HG03159 (cell line): ENCODE measurements around the gene CSF3.

Experiments
- ATAC-seq: cut with Tn5 transposase; IDR thresholded peaks from one replicate; pipeline ENCODE4 v1.9.1; 2021; ENCODE audit warnings: mild to moderate bottlenecking, moderate library complexity; ENCODE audit not compliant: unreplicated experiment

CSF3 gene

GRCh38 chr17:40015005-40015997 is at the start of gene CSF3:
Gene CSF3, plus strand, starts transcription at chr17:40015440. Its CDS starts 35 bp downstream, at chr17:40015475.
- no peak for ATAC-seq

- ATAC-seq: no peak
These were observed 48.5 kb upstream of the CSF3 start for GRCh38 chr17:39966771-39967170.

GRCh38 chr17:39968761-39969160 is 46.5 kb upstream of the CSF3 start:
- ATAC-seq: no peak

GRCh38 chr17:39969375-39969774 is 45.9 kb upstream of the CSF3 start:
- no peak for ATAC-seq

GRCh38 chr17:39970157-39970692 is 45.0 kb upstream of the CSF3 start:
- no peak for ATAC-seq

DNA sequence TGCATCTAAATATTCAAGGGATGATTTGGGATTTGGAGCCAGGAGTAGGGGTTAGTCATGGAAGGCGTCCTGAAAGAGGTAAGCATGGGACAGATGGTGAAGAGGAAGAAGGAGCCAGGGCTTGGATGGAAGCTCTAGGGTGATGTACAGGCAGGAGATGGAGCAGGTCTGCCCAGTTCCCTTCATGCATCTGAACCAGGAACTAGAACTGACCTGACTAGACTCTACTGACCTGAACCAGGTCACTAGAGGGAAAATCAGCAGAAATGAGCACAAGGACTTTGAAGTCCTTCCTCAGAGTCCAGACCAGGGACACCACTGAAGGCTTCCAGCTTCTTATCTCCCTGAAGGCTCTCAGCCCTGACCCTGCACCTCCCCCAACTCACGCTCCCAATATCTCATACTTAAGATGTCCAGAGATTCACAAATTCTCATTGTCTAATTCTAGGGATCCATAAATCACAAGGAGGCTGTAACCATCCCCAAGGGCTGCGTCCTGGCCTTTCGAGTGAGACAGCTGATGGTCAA is 44.1 kb upstream of the CSF3 start:
- ATAC-seq: no peak

DNA sequence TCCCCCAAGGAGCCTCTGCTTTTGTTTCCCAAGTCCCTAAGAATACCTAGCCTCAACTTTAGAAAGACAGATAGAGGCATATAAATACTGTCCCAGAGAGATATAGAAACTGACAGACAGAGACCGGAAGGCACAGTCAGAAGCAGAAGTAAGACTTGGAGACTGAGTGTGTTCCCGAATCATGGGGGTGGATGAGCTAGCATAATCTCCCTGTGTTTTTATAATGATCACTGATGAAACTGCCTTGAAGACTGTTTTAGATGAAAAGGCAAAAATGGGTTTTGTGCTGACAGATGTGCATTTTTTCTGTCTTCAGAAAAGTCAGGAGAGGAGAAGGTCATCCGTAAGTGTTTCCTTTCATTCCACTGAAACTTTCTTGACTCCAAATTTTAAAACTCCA is 43.0 kb upstream of the CSF3 start:
- ATAC-seq: no peak

GRCh38 chr17:39973496-39973895 is 41.7 kb upstream of the CSF3 start:
- ATAC-seq: no peak

- ATAC-seq: no peak
These were observed 40.8 kb upstream of the CSF3 start for GRCh38 chr17:39974433-39974832.

DNA sequence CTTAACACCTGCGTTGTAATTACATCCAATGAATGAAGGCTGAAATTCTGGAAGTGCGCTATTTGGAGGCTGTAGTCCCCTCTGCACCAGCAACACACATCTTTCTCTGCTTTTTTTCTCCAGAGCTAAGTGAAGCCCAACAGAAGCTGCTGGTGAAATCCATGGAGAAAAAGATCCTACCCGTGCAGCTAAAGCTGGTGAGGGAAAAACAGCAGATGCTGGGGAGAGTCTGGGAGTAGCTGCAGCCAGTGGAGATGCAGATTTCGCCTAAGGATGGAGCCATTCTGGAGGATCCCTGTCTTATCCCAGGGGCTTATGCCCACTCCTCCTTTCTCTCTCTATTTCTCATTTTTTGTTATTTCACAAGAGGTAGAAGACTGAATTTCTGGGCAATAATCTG is 39.4 kb upstream of the CSF3 start:
- ATAC-seq: no peak

- no peak for ATAC-seq
These were observed 36.1 kb upstream of the CSF3 start for GRCh38 chr17:39979016-39979670.

GRCh38 chr17:39979893-39980350 is 35.3 kb upstream of the CSF3 start:
- peak; percentile 15 for ATAC-seq

DNA sequence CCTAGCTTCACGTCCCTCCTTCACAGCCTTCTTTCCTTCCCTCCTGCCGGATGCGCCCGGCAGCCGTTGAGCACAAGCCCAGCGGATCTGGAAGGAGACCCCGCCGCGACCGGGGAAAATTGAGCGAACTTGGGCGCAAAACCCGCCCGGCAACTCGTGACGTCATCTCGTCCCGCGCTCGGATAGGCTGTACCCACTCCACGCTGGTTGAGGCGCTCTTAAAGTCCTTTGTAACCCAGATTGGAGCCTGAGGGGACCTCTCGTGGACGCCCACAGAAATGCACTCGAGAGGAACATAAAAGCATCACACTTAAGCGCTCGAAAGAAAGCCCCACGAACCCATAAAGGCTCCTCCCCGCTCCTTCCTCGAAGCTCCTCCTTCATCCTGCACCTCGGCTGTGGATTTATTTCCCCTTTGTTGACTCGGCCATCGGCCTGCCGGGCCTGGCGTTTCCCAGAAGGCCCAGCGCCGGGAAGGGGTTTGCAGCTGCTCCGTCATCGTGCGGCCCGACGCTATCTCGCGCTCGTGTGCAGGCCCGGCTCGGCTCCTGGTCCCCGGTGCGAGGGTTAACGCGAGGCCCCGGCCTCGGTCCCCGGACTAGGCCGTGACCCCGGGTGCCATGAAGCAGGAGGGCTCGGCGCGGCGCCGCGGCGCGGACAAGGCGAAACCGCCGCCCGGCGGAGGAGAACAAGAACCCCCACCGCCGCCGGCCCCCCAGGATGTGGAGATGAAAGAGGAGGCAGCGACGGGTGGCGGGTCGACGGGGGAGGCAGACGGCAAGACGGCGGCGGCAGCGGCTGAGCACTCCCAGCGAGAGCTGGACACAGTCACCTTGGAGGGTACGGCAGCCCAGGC is 34.7 kb upstream of the CSF3 start, which contains the start of gene PSMD3:
Gene PSMD3, plus strand, starts transcription at position 457 of the 856 bp plus-strand sequence. Its CDS starts 164 bp downstream, at position 621.
- ATAC-seq: peak; percentile 95

DNA sequence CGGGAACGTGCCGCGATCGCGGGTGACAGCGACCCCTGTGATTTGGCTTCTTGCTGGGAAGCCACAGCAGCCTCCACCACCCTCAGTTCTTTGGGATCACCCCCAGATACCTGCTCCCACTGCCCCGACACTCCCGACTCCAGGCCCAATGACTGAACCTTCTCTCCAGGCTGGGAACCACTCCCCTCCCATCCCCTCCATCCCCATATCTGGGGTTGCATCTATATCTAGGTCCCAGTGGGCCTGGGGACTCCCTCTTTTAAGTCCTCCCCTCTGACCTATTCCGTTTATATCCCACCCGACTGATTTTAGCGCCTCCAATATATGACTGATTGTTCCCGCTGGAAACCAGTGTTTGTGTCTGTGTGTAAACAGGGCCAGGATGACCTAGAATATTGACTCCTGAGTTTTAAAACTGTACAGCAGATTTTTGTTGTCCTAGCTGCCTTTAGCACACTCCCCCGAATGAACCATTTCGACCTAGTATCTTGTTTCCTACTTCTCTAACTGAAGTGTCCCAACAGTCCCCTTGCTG is 34.0 kb upstream of the CSF3 start:
- ATAC-seq: no peak

DNA sequence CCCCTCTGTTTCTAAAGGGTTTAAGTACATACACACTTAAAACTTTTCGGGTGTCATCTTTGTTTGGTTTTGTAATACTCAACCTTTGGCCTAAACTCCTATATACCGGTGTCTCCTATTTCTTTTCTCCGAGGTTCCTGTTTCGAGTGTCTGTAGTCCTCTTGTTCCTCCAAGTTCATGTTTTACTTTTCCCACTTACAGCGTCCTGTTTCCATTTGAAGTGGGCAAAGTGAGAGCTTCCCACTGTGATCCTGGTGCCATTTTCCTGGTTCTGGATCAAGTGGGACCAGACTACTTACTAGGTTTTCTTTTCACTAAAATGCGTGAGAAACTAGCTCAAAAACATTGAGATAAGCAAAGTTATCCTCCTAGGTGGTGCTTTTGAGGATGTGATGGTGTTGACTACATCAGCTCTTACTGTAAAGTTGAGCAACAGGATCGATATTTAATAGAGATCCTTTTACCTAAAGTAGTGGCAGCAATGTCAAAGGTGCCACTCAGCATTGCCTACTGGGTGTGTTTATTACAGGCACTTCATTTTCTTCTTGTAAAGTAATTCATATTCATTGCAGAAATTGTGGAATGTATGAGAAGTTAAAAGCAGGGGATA is 33.4 kb upstream of the CSF3 start:
- ATAC-seq: no peak

- ATAC-seq: no peak
These were observed 26.9 kb upstream of the CSF3 start for GRCh38 chr17:39988206-39988810.

DNA sequence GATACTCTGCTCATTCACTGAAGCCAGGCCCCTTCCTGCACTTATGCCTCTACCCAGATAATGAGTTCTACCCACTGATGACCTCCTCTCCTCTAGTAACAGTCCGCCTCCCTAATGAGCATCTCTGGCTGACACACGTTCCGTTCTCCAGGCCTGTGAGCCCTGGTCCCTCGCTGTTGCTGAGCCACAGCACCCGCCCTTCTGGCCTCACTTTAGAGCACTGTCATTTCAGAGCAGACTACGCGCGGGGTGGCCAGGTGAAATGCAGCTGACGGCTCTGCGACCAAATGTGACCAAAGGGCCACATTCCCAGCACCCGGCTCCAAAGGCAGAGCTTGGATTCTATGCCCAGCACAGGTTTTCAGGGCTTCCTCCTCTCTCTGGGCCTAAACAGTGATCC is 20.8 kb upstream of the CSF3 start:
- no peak for ATAC-seq

DNA sequence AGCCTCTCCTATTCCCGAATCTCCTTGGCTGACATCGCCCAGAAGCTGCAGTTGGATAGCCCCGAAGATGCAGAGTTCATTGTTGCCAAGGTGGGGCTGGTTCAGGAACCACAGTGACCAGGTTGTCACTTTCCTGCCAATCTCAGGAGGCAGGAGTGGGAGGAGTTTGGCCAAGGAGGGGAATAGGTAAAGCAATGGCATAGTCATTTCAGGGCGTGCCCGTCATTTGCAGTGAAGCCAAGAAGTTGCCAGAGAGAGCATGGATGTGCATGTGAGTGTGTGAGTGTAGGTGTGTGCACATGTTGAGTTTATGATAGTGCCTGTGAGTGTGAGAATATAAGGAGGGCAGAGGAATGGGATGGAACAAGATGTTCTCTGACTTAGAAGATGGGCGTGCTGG is 19.8 kb upstream of the CSF3 start:
- ATAC-seq: no peak

DNA sequence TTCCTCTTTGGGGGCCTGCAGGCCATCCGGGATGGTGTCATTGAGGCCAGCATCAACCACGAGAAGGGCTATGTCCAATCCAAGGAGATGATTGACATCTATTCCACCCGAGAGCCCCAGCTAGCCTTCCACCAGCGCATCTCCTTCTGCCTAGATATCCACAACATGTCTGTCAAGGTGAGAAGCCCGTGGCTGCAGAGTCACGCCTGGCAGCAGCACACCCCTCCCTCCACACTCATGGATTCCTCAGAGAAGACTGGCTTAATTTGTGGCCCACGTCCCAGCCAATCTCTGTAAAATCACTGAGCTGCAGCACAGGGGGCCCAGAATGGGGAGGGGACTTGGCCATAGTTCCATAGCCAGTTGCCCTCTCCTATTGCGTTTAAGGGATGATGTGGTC is 19.1 kb upstream of the CSF3 start:
- ATAC-seq: no peak
